Measurements from ENCODE around the gene GLCCI1.
"Not testable (repeated sequence)": the region's sequence is repeated elsewhere in the genome, so short reads cannot be mapped to it uniquely, and the experiment has no call there.

GLCCI1 gene

GRCh38 chr7:8065356-8065813 lies 96.8 kb downstream of the GLCCI1 start:
- H3K36me3 Mint-ChIP-seq, result peaks cover 28% of the 10 kb centered on the region
- DNase-seq (ENCODE audit: low spot score in 2 of 2) (no peak), ATAC-seq (no peak)
- H3K4me1 Mint-ChIP-seq, result peaks cover 41% of the 10 kb centered on the region
- no peaks in the 10 kb centered on the region for H3K9me3 Mint-ChIP-seq
- H3K4me3 Mint-ChIP-seq, result no peak overlapping the region
- peak overlapping the region; percentile 7 for H3K27ac Mint-ChIP-seq

DNA sequence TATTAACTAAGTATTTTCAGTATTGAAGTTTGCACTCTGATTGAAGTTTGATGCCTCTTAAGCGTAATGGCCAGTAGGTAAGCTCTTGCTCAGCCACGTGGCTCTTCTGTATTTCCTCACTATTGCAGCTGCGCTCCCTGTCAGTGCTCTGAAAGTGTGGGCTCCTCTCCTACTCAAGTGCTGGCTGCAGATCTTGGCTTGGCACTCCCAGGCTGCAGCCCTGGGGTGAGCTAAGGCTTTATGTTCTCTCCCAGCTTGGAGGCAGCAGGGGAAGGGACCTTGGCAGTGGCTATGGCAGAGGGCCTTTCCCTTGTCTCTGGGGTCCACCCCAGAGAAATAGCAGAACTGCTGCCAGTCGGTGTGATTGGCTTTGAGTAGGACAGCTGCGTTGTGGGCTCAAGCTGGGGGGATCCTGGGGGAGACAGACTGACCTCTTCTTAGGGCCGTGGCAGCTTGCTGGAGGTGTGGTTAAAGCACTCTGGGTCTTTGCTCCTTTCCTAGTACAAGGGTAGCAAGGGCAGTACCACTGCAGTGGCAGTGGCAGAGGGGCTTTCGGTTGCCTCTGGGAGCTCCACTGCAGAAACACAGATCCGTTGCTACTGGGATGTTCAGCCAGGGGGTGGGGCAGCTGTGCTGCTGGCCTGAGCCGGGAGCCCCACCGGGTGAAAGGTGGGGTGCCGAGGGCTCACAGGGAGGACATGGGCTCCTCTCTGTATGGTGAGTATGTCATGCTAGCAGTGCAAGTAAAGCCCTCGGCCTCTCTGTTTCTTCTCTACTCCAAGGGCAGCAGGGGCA lies 100.5 kb downstream of the GLCCI1 start:
- DNase-seq (ENCODE audit: low spot score in 2 of 2) (no peak), ATAC-seq (no peak)
- H3K36me3 Mint-ChIP-seq, result peaks cover 15% of the 10 kb centered on the region
- H3K9me3 Mint-ChIP-seq, result no peaks in the 10 kb centered on the region
- H3K4me3 Mint-ChIP-seq, result no peak overlapping the region
- H3K4me1 Mint-ChIP-seq, result peaks cover 42% of the 10 kb centered on the region
- H3K27ac Mint-ChIP-seq, result no peak overlapping the region

- Mint-ChIP-seq H3K9me3 (no peaks in the 10 kb centered on the region), H3K36me3 (peaks cover 19% of the 10 kb centered on the region), H3K4me3 (no peak overlapping the region), H3K4me1 (peaks cover 31% of the 10 kb centered on the region), H3K27ac (no peak overlapping the region)
- no peak for DNase-seq (ENCODE audit: low spot score in 2 of 2)
- ATAC-seq, result no peak
These were observed 102.0 kb downstream of the GLCCI1 start for GRCh38 chr7:8070451-8071180.

- H3K27ac Mint-ChIP-seq, result no peak overlapping the region
- H3K9me3 Mint-ChIP-seq, result no peaks in the 10 kb centered on the region
- H3K36me3 Mint-ChIP-seq, result peaks cover 5% of the 10 kb centered on the region
- no peak overlapping the region for H3K4me3 Mint-ChIP-seq
- DNase-seq (ENCODE audit: low spot score in 2 of 2) (no peak), ATAC-seq (no peak)
- H3K4me1 Mint-ChIP-seq, result no peaks in the 10 kb centered on the region
These were observed 109.8 kb downstream of the GLCCI1 start for GRCh38 chr7:8078418-8078817.

DNA sequence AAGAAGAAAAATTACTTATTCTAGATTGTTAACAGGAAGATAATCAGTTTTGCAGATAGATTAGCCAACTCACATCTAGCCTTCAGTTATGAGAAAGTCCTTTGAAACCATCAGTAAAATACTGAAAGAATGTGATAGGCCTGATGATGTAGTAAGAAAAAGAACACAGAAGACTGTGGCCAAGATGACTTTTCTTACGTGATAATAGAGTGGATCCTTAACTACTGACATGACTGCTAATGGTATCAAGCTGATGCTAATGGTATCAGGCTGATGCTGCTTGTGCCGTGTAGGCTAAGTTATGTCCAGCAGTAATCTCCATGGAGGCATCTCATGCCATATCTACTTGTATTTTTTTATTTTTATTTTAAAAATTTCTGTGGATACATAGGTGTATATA lies 114.2 kb downstream of the GLCCI1 start:
- Mint-ChIP-seq H3K4me1 (no peaks in the 10 kb centered on the region), H3K4me3 (no peak overlapping the region), H3K36me3 (peaks cover 18% of the 10 kb centered on the region), H3K27ac (no peak overlapping the region), H3K9me3 (no peaks in the 10 kb centered on the region)
- DNase-seq (ENCODE audit: low spot score in 2 of 2) (no peak), ATAC-seq (peak; percentile 75)

DNA sequence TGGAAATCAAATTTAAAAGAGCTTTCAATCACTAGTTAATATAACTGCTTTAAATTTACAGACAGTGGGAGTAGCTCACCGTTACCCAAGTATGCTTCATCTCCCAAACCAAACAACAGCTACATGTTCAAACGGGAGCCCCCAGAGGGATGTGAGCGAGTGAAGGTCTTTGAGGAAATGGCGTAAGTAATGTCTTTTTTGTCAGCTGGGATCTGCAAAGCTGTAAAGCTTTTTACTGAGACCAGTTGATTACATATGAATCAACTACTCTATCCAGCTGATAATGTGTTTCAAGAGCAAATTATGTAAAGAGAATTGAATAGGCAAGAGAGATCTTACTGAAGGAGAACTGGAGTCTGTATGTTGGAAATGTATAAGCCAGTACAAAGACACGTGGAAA lies 116.2 kb downstream of the GLCCI1 start:
- H3K4me3 Mint-ChIP-seq, result no peak overlapping the region
- no peak for ATAC-seq
- H3K4me1 Mint-ChIP-seq, result no peaks in the 10 kb centered on the region
- DNase-seq (ENCODE audit: low spot score in 2 of 2), result no peak
- H3K36me3 Mint-ChIP-seq, result peaks cover 20% of the 10 kb centered on the region
- H3K27ac Mint-ChIP-seq, result no peak overlapping the region
- H3K9me3 Mint-ChIP-seq, result no peaks in the 10 kb centered on the region

GRCh38 chr7:8085420-8085819 lies 116.8 kb downstream of the GLCCI1 start:
- no peaks in the 10 kb centered on the region for H3K4me1 Mint-ChIP-seq
- H3K9me3 Mint-ChIP-seq, result no peaks in the 10 kb centered on the region
- DNase-seq (ENCODE audit: low spot score in 2 of 2), result no peak
- H3K4me3 Mint-ChIP-seq, result no peak overlapping the region
- H3K27ac Mint-ChIP-seq, result no peak overlapping the region
- H3K36me3 Mint-ChIP-seq, result peaks cover 20% of the 10 kb centered on the region
- ATAC-seq, result no peak

DNA sequence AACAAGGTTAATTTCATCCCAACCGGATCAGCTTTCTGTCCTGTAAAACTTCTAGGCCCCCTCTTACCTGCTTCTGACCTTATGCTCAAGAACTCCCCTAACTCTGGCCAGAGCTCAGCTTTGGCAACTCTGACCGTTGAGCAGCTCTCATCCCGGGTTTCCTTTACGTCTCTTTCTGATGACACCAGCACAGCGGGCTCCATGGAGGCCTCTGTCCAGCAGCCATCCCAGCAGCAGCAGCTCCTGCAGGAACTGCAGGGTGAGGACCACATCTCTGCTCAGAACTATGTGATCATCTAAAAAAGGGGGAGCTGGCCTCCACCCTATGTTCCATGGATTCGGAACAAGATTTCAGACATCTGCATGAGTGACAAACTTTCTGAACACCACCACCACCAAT lies 117.6 kb downstream of the GLCCI1 start:
- no peak overlapping the region for H3K4me3 Mint-ChIP-seq
- H3K27ac Mint-ChIP-seq, result no peak overlapping the region
- no peaks in the 10 kb centered on the region for H3K9me3 Mint-ChIP-seq
- DNase-seq (ENCODE audit: low spot score in 2 of 2), result no peak
- peaks cover 20% of the 10 kb centered on the region for H3K36me3 Mint-ChIP-seq
- no peak for ATAC-seq
- H3K4me1 Mint-ChIP-seq, result no peaks in the 10 kb centered on the region

- Mint-ChIP-seq H3K27ac (no peak overlapping the region), H3K4me1 (no peaks in the 10 kb centered on the region), H3K4me3 (no peak overlapping the region), H3K9me3 (no peaks in the 10 kb centered on the region), H3K36me3 (peaks cover 20% of the 10 kb centered on the region)
- ATAC-seq (no peak), DNase-seq (ENCODE audit: low spot score in 2 of 2) (no peak)
These were observed 120.6 kb downstream of the GLCCI1 start for GRCh38 chr7:8089036-8089780.

DNA sequence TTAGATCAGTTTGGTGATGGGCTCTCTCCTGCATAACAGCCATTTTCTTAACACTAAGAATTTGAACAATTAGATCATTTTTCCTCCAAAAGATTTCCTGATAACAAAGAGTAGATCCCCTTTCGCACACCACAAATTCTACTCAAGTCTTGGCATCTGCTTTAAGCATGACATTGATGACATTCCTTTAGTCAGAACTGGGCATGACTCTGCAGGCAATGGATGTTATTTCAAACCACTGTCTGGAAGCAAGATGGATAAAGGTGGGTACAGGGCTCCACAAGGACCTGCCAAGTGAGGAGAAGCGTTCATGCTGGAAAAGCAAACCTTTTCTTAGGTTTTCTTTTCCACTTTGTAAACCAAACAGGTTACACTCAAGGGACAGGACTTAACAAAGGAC lies 123.5 kb downstream of the GLCCI1 start:
- ATAC-seq, result no peak

GRCh38 chr7:8094164-8095140 lies 125.9 kb downstream of the GLCCI1 start:
- Mint-ChIP-seq H3K36me3 (no peaks in the 10 kb centered on the region), H3K4me3 (no peak overlapping the region), H3K9me3 (peaks cover 3% of the 10 kb centered on the region), H3K4me1 (peaks cover 15% of the 10 kb centered on the region), H3K27ac (no peak overlapping the region)
- DNase-seq (ENCODE audit: low spot score in 2 of 2), result no peak
- no peak for ATAC-seq

More for the DNA sequence above, 123.5 kb downstream of the GLCCI1 start:
- Mint-ChIP-seq H3K9me3 (peaks cover under 1% of the 10 kb centered on the region), H3K27ac (no peak overlapping the region), H3K4me3 (no peak overlapping the region), H3K4me1 (no peaks in the 10 kb centered on the region), H3K36me3 (peaks cover 7% of the 10 kb centered on the region)
- no peak for DNase-seq (ENCODE audit: low spot score in 2 of 2)

GRCh38 chr7:8101292-8101691 lies 132.7 kb downstream of the GLCCI1 start:
- DNase-seq (ENCODE audit: low spot score in 2 of 2); H3K9me3 Mint-ChIP-seq; ATAC-seq; H3K4me3 Mint-ChIP-seq; H3K36me3 Mint-ChIP-seq; H3K27ac Mint-ChIP-seq: not testable (repeated sequence)
- peaks cover 40% of the 10 kb centered on the region for H3K4me1 Mint-ChIP-seq

- Mint-ChIP-seq H3K27ac (no peak overlapping the region), H3K4me1 (peaks cover 37% of the 10 kb centered on the region), H3K36me3 (no peaks in the 10 kb centered on the region), H3K4me3 (no peak overlapping the region), H3K9me3 (no peaks in the 10 kb centered on the region)
- no peak for DNase-seq (ENCODE audit: low spot score in 2 of 2)
- no peak for ATAC-seq
These were observed 134.7 kb downstream of the GLCCI1 start for GRCh38 chr7:8103282-8103681.

DNA sequence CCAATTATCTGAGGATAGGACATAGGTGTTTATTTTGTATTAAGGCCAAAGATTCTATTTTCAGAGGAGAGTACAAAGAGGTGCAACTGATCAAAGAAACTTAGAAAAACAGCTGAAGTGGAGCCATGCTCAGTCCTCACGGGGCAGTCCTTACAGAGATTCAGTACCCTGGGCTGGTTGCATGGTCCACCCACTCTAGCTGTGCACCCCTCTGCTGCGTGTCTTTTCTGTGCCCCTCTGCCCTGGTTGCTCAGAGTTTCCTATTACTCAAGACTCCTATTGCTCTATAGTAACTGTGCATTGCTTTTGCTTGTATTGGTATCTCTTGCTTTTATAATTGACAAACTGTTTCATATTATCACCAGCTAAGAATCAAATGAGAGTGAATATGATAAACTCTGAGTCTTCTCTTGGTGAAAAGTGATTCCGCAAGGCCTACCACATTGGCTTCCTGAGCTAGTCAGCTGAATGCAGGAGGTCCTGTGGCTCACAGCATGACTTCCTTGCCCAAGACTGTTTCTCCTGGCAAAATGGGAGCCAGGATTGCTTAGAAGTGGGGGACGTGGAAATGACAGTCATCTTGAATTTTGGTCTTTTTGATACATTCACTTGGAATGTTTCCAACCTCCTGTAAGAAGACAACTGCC lies 137.0 kb downstream of the GLCCI1 start:
- no peak for DNase-seq (ENCODE audit: low spot score in 2 of 2)
- Mint-ChIP-seq H3K27ac (peak overlapping the region; percentile 3), H3K4me1 (peaks cover 26% of the 10 kb centered on the region), H3K4me3 (no peak overlapping the region), H3K36me3 (no peaks in the 10 kb centered on the region), H3K9me3 (no peaks in the 10 kb centered on the region)
- peak; percentile 89 for ATAC-seq
